ENCODE measurements around the gene RPS8. TPM values are rescaled to one million over a fixed set of nuclear protein-coding genes. Genes with fewer than 3 reads are reported as not detected.
"Not testable (repeated sequence)": the region's sequence is repeated elsewhere in the genome, so short reads cannot be mapped to it uniquely, and the experiment has no call there.

Gene RPS8
- total RNA-seq (2014; rRNA removed; shearing (Covaris generic)) = 1,326 and 1,606 TPM in 2 replicates

DNA sequence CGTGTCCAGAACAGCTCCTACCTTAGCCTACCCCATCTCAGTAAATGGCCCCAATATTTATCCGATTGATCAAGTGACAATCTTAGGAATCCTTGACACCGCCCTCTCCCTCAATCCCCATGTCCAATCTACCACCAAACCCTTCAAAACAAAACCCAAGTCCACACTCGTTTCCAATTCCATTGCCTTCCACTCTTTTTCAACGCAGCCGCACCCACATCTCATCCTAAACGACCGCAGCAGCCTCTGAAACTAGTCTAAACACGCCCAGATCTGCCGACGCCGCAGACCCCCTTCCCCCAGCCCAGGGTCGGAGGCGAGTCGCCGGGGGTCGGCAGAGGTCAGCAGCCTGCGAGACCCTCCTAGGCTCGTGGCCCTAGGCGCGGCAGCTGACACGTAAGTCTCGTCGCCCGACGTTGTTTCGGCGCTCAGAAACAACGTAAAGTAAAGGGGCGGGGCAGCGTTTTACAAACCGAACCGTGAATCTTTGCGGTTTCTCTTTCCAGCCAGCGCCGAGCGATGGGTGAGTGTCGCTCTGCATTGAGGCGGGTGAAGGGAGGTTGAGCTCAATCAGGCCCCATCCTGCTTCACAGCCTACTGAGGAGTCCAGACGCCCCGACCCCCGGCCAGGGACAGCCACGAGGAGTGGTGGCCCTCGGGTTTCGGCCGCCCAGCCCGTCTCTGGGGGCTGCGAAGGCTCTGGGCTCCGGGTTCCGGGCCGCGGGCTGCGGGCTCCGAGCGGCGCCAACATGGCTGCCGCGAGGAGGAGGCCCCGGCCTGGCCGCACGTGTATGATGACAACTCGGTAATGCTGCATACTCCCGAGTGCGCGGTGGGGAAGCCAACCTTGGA is at the start of gene RPS8:
Gene RPS8, plus strand, starts transcription at position 463 of the 852 bp plus-strand sequence. Its CDS starts 57 bp downstream, at position 520.
- peak; percentile 97 for DNase-seq (ENCODE audit: low spot score)

DNA sequence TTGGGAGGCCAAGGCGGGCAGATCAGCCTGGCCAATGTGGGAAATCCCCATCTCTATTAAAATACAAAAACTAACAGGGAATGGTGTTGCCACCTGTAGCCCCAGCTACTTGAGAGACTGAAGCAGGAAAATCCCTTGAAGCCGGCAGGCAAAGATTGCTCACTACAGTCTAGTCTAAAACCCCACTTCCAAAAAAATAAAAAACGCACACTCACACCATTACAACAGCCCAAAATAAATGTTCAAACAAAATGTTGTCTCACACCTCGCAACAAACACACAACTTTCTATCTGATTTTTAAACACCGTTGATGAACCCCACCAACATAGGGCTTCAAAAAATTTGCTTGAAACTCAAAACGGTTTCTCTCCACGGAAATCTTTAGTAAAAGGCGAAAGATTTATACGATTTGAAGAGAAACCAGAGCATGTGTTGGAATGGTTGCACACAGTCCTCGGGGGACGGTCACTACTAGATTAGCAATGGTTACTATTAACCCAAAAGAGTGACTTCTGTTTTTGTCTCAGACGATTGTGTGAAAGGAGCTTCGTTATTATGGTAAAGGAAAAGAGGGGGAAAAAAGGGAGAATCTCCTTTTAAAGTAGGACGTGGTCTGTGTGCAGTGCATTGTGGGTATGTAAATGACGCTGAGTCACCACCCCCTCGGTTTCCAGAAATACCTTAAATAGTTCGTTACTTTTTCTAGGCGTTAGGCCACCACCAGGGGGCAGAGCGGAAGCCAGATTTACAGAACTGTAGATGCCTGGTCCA is 44.4 kb upstream of the RPS8 start, which contains the start of gene RNU5D-1:
Gene RNU5D-1, minus strand, starts transcription at position 430 of the 772 bp plus-strand sequence.
- DNase-seq (ENCODE audit: low spot score) = peak; percentile 98

DNA sequence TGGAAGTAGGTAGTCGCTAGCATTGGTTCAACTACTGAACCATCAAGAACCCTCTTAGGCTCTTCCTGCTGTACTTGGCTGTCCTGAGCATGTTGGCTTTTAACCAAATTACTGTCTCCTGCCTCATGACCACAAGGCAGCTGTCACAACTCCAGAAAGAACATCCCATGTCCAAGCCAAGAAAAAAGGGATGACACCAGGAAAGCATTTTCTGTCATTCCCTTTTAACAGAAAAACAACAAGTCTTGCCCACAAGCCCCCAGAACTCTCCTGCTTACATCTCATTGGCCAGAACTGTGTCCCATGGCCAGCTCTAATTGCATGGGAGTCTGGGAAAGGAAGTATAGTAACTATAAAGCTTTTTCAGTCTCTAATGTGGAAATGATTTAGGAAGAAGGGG is 42.0 kb upstream of the RPS8 start:
- no peak for DNase-seq (ENCODE audit: low spot score)

DNA sequence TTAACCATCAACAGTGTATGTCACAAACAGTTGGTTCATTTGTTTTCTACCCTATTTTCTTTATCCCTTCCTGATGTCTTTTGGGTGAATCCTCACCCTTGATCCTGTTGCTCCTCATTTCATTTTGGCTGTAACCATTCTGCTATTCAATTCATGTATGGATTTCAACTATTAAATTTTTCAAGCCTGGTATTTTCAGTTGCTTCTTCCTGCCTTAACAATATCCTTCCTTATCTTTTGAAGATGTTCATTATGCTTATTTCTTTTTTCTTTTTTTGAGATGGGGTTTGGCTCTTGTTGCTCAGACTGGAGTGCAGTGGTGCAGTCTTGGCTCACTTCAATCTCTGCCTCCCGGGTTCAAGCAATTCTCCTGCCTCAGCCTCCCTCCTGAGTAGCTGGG is 41.6 kb upstream of the RPS8 start:
- no peak for DNase-seq (ENCODE audit: low spot score)

DNA sequence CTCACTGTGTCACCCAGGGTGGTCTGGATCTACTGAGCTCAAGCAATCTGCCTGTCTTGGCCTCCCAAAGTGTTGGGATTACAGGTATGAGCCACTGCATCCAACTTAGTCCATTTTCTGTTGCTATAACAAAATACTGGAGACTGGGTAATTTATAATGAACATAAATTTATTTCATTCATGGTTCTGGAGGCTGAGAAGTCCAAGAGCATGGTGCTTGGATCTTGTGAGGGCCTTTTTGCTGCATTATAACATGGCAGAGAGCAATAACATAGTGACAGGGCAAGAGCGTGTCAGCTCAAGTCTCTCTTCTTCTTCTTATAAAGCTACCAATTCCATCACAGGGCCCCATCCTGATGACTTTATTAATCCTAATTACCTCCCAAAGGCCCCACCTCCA is 39.3 kb upstream of the RPS8 start:
- DNase-seq (ENCODE audit: low spot score) = no peak

DNA sequence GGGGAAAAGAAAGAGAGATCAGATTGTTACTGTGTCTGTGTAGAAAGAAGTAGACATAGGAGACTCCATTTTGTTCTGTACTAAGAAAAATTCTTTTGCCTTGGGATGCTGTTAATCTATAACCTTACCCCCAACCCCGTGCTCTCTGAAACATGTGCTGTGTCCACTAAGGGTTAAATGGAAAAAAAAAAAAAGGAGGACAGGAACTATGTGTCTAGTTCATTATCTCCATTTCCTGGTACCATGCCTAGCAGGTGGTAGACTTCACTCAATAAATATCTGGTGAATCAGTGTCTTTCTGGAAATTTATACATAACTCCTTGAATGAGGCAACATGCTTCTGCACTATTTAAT is 36.4 kb upstream of the RPS8 start:
- DNase-seq (ENCODE audit: low spot score) = not testable (repeated sequence)

DNA sequence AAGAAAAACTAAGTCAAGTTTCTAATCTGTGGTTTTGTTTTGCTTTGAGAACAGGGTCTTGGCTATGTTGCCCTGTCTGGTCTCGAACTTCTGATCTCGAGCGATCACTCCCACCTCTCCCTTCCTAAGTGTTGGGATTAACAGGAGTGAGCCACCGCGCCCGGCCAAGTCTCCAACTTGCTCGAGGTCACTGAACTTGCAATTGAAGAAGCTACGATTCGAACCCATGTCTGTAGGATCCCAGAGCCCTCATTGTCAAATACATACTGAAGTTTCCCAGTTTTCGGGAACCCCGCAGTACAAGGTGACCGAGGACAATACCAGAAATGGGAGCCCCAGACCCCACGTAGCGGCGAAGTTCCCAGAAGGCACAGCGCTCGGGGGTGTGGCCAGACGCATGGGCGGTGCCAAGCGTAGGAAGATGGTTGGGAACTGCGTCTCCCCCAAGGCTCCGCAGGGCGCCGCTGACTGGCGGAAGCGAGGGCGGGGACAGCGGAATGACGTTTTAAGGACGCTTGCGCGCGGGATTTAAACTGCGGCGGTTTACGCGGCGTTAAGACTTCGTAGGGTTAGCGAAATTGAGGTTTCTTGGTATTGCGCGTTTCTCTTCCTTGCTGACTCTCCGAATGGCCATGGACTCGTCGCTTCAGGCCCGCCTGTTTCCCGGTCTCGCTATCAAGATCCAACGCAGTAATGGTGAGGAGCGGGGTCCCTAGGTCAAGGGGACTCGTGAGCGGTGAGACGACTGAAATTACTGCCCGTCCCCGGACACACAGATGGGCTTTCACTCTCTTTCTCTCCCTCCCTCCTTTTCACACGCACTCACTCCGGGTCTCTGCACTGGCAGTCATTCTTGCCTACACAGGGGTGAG is 35.8 kb upstream of the RPS8 start, which contains the start of gene KIF2C:
Gene KIF2C, plus strand, starts transcription at position 531 of the 872 bp plus-strand sequence. Its CDS starts 96 bp downstream, at position 627.
- peak; percentile 98 for DNase-seq (ENCODE audit: low spot score)

DNA sequence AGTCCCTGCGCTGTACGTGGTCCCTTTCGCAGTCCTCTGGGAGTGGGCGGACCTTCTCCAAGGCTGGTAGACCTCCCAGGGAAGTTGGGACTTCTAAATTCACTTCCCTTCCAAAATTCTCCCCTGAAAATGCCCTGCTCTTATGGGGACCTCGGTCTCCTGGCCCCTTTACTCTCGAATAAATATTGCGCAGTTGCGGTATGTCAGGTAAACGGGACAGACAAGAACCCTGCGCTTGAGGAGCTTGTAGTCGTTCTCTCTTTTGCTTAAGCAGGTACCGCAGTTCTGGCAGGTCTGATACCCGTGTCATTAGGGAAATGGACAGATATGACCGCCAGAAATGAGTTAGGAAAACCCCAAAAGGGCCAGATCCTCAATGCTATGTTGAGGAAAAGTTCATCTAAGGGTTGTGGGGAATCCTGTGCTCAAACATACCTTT is 35.1 kb upstream of the RPS8 start:
- peak; percentile 35 for DNase-seq (ENCODE audit: low spot score)

DNA sequence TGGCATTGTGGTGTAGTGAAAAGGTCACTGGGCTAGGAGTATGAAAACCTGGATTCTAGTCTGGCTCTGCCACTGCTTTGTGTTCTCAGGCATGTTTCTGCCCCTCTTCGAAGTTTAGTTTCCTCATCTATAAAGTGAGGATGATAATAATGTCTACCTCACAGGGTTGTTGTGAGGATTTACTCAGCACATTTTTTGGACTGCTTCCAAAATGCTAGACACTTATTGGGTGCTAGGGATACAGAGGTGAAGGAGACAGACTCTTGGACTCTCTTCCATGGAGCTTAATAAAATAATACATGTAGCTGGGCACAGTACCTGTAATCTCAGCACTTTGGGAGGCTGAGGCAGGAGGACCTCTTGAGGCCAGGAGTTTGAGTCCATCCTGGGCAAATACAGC is 32.1 kb upstream of the RPS8 start:
- no peak for DNase-seq (ENCODE audit: low spot score)

DNA sequence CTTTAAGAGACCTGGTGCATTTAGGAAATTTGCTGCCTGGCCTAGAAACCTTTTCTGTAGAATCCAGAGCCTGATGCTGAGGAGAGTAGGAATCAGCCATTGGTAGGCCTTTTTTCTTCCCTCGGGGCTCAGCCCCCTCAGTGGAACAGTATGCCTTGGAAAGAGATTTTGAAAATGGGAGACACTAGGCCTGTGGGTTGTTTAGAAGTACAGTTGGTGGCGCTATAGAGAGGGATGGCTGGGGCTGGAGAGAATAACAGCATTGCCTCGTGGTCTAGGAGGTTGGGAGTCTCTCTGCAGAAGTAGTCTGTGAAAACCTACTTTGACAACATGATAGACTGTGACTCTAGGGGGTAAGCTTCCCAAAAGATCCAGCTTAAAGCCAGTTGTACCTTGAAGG is 27.5 kb upstream of the RPS8 start:
- DNase-seq (ENCODE audit: low spot score) = no peak

DNA sequence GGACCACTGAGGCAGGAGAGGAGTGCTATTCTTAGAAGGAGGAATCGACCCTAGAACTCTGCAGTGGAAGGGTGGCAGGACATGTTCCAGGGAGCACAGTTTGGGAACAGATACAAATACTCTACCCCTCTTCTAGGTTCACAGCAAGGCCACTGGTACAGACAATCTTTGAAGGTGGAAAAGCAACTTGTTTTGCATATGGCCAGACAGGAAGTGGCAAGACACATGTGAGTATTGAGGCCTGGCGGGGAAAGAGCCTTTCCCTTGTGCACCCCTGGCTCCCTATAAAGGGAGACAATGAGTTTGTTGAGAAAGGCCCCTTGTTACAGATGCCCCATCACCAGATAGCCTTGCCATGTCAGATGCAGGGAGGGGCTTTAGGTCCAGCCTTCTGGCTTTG is 17.9 kb upstream of the RPS8 start:
- no peak for DNase-seq (ENCODE audit: low spot score)

DNA sequence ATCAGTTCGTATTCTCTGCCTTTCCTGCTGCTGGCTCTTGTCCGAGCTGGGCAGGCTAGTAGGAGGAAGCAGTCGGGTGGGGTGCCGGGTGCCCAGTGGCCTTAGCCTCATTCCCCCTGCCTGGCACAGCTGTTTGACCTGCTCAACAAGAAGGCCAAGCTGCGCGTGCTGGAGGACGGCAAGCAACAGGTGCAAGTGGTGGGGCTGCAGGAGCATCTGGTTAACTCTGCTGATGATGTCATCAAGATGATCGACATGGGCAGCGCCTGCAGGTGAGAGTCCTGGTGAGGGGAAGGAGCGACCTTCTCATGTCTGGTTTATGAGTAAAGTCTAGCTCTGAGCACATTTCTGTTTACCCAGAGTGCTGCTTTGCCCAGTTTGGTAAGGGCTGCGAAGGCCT is 16.3 kb upstream of the RPS8 start:
- DNase-seq (ENCODE audit: low spot score) = no peak

DNA sequence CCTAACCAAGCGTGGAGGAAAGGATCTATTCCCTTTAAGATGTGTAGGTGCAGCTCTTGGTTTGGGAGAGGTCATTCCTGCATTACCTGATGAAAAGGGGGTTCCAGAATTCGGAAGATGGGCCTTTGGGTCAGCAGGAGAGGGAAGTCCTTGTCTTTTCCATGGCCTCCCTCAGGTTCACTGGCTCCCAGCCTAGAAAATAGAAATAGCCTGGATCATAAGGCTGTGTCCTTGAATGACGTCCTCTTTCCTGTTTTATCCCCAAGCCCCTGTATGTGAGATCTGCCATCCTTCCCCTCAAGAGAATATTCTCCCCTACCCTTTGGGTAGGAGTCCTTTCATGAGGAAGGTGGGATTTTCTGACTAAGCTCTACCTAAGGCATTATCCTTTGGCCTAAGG is 14.5 kb upstream of the RPS8 start:
- no peak for DNase-seq (ENCODE audit: low spot score)

DNA sequence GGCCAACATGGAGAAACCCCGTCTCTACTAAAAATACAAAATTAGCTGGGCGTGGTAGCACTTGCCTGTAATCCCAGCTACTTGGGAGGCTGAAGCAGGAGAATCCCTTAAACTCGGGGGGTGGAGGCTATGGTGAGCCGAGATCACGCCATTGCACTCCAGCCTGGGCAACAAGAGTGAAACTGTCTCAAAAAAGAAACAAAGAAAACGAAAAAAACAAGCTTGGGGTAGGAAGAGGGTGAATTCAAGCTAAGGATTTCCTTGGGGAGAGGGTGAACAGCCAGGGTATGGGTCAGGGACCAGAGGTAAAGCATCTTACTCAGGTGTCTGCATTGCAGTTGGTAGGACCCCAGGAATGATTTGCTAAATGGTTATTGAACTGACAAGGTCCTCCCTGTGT is 8.9 kb upstream of the RPS8 start:
- not testable (repeated sequence) for DNase-seq (ENCODE audit: low spot score)

DNA sequence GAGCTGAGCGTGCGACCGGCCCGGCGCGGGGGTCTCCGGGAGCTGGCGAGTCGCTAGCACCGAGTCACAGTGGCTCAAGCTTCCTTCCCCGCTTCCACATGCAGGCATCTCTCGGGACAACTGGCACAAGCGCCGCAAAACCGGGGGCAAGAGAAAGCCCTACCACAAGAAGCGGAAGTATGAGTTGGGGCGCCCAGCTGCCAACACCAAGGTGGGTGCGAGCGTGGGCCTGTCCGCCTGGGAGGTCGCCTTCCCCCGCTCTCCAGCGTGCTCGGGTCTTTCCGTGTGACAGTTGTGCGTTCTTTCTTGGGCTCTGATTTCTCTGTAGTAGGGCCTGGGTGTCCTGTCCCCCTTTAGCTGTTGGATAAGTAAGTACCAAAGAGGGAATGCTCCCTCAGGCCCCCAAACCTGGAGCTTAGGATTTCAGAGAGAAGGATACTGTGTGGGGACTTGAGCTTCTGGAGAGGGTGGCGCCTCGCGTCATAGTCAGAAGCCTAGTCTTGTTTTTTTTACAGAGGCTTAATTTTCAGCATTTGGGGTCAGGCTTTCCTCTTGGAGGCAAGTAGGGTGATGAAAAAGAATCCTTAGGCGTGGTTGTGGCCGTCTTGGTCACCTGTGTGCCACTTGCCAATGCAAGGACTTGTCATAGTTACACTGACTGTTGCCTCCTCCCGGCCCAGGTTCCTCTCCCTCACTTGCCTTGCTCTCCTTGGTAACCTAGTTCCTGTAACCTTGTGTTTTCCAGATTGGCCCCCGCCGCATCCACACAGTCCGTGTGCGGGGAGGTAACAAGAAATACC is 790 bp downstream of the RPS8 start:
- peak; percentile 61 for DNase-seq (ENCODE audit: low spot score)

DNA sequence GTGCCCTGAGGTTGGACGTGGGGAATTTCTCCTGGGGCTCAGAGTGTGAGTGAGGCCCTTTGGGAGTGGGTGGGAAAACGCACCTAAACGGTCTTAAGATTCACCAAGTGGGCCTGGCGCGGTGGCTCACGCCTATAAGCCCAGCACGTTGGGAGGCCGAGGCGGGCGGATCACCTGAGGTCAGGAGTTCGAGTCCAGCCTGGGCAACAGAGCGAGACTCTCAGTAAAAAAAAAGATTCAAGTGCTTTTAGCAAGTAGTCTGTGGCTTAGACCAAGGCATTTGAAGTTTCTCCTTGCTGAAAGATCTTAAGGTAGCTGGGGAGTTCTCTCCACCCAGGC is 1.4 kb downstream of the RPS8 start:
- DNase-seq (ENCODE audit: low spot score) = no peak

DNA sequence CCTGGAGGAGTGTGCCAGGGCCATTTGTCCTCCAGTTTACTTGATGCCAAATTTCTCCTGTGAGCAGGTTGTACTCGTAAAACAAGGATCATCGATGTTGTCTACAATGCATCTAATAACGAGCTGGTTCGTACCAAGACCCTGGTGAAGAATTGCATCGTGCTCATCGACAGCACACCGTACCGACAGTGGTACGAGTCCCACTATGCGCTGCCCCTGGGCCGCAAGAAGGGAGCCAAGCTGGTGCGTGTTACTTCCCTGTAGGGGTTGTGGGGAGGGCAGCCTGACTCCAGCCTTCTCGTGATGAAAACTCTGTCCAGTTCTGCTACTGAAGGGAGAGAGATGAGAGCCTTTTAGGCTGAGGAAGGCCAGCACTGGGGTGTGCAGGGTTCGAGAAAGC is 2.2 kb downstream of the RPS8 start:
- no peak for DNase-seq (ENCODE audit: low spot score)

DNA sequence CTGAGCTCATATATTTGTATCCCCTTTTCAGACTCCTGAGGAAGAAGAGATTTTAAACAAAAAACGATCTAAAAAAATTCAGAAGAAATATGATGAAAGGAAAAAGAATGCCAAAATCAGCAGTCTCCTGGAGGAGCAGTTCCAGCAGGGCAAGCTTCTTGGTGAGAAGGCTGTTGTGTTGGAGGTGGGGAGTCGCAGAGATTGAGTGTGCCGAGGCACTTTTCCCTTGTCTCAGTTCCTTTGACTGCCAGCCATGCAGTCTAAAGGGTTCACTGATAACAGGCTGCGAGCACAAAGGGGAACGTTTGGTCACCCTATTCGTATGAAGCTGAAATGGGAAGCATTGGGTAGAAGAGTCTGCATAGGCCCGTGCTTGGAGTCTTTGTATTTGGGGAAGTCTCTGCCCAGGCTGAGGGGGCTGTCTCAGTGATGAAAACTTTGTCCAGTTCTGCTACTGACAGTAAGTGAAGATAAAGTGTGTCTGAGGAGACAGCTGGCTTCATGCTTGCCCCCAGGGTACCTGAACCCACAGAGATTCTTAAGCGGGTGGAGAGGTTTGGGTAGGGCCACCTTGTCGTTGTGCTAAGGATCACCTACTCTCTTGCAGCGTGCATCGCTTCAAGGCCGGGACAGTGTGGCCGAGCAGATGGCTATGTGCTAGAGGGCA is 2.8 kb downstream of the RPS8 start:
- DNase-seq (ENCODE audit: low spot score) = no peak

DNA sequence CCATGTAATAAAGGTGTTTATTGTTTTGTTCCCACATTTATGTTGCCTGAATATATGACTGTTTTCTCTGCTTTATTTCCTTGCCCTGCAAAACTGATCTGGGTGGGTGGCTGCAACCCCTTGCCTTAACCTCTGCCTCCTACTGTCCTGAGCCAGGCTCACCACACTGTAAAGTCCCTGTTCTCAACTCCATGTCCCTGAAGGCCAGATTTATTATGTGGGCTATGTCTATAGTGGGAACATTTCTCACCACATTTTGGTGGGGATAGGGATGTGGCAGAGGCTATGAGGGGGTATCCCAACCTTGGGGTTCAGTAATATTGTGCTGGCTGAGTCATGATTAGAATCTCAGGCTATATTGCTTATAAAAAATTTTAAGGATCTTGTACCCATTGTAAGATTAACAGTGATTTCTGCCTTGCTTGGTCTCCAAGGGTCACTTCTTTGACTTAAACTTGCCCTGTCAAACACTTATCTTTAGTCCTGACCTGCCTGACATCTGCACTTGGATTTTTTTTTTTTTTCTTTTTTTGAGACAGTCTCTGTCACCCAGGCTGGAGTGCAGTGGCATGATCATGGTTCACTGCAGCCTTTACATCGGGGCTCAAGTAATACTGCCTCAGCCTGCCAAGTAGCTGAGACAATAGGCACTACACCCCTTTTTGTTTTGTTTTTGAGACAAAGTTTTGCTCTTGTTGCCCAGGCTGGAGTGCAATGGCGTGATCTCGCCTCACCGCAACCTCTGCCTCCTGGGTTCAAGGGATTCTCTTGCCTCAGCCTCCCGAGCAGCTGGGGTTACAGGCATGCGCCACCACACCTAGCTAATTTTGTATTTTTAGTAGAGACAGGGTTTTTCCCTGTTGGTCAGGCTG is 3.6 kb downstream of the RPS8 start:
- no peak for DNase-seq (ENCODE audit: low spot score)

All from HT-29 (cell line).